Urinary bladder (tissue), 4 donors: ENCODE measurements around the gene CA14. TPM values are rescaled to one million over a fixed set of nuclear protein-coding genes. Genes with fewer than 3 reads are reported as not detected.
"Not testable (repeated sequence)": the region's sequence is repeated elsewhere in the genome, so short reads cannot be mapped to it uniquely, and the experiment has no call there.

Experiments
- DNase-seq: peaks from one replicate; pipeline ENCODE4 v3.0.0-alpha.2; 2015; ENCODE audit errors: extremely low spot score
- H3K27ac ChIP-seq: one replicate; pipeline ENCODE4 v1.5.1; 2013; ENCODE audit warnings: low read depth, mild to moderate bottlenecking, moderate library complexity
- H3K36me3 ChIP-seq: one replicate; pipeline ENCODE4 v1.6.1; 2013; ENCODE audit warnings: mild to moderate bottlenecking, moderate library complexity; ENCODE audit not compliant: insufficient read depth
- H3K4me1 ChIP-seq: one replicate; pipeline ENCODE4 v1.6.1; 2013; ENCODE audit warnings: mild to moderate bottlenecking, moderate library complexity; ENCODE audit not compliant: insufficient read depth
- H3K4me3 ChIP-seq: one replicate; pipeline ENCODE4 v1.5.1; 2013; ENCODE audit warnings: low read depth, low read length
- WGBS: extraction: QIAGEN DNeasy Blood & Tissue Kit; methylation state at CpG from one replicate; pipeline ENCODE4 v1.1.7; 2013; 5-methylcytosine and 5-hydroxymethylcytosine counted together
- polyA plus RNA-seq: library from polyadenylated mRNA; stranded (reverse); fragments of 200-250 nt; gene quantifications from one replicate; pipeline ENCODE4 v1.2.3, GENCODE V29; 2013
- total RNA-seq: library from RNA; depleted of rRNA; stranded (reverse); fragments of >200 nt; gene quantifications from one replicate; pipeline ENCODE4 v1.2.3, GENCODE V29; 2014
- donor health status: healthy with polysubstance abuse.
- donor health status: healthy.

Gene CA14
- total and polyA plus RNA-seq, 2 donors, result 0.37 to 1.9 TPM

DNA sequence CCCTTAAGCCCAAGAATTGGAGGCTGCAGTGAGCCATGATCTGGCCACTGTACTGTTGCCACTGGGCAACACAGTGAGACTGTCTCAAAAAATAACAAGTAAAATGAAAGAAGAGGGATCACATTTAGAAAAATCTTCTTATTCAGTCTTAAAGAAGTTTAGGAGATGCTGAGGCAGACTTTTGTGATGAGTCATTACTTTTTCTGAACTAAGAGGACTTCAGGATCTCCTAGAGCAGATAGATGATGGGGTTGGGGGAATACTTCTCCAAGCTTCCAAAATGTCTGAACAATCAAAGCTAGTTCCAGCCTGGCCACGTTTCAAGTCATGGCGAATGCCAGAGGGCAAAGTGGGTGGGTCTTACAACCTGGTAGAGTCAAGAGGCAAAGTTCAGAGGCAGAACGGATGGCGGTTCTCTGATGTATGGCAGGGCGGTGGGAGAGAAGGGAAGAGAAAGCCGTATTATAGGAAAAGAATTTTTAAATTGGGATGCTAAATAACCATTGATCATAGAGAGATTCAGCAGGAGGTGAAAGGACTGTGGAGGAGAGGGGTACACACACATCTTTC is 22.6 kb downstream of the CA14 start:
- no peak overlapping the region for H3K27ac ChIP-seq
- H3K4me1 ChIP-seq, result no peaks in the 10 kb centered on the region

GRCh38 chr1:150281221-150281757 is 23.7 kb downstream of the CA14 start:
- 1% methylated on average over 15 of the region's 15 CpGs for WGBS
- no peak for DNase-seq

More for the DNA sequence above, 22.6 kb downstream of the CA14 start:
- H3K36me3 ChIP-seq, result no peaks in the 10 kb centered on the region
- H3K4me3 ChIP-seq, result no peak overlapping the region
- 84% methylated on average over 6 of the region's 6 CpGs for WGBS
- DNase-seq, result no peak

DNA sequence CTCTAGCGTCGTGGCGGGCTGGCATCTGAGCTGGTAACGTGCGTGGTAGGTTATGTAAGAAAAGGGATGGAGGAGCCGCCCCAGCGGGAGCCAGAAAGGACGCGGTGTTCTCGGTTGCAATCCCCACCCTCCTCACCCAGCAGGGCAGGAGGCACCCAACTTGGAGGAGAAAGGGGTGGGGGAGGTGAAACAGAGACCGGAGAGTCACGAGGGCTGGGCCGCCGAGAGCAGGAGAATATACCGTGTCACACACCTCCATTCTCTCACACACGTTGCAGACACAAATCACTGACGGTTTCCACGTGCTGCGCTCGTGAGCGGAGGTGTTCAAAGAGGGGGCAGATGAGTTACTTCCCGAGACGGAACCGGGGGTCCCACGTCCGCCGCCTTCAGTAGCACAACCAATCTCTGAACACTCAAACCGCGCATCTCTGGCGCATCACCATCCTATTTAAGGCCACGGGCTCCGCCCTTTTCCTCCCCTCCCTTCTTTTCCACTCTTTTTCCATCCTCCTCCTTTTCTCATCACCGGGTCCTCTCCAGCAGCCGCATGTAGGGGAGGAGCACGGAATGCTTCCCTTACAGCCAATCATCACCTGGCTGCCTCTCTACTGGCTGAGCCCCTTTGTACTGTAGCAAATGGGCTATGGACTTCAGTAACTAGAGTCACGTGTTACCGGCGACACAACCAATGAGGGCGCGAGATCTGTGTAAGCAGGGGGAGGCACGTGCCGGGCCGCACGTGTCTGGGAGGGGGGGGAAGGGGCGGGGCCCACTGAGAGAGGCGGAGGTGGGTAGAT is 24.4 kb downstream of the CA14 start, which contains the start of gene CIART:
Gene CIART (plus strand): TSS at position 797 of the 800 bp plus-strand sequence. CDS start 714 bp downstream, outside the sequence.
- Histone ChIP-seq H3K4me1 (no peaks in the 10 kb centered on the region), H3K27ac (peak within 1 kb of the TSS; percentile 53), H3K4me3 (peak within 1 kb of the TSS; percentile 45), H3K36me3 (no peaks in the 10 kb centered on the region)
- WGBS, result under 1% methylated on average over 46 of the region's 46 CpGs
- DNase-seq, result peak; percentile 92

More at GRCh38 chr1:150281221-150281757, 23.7 kb downstream of the CA14 start:
- Histone ChIP-seq H3K4me1 (no peaks in the 10 kb centered on the region), H3K36me3 (no peaks in the 10 kb centered on the region), H3K4me3 (peak overlapping the region; percentile 45), H3K27ac (peak overlapping the region; percentile 53)

DNA sequence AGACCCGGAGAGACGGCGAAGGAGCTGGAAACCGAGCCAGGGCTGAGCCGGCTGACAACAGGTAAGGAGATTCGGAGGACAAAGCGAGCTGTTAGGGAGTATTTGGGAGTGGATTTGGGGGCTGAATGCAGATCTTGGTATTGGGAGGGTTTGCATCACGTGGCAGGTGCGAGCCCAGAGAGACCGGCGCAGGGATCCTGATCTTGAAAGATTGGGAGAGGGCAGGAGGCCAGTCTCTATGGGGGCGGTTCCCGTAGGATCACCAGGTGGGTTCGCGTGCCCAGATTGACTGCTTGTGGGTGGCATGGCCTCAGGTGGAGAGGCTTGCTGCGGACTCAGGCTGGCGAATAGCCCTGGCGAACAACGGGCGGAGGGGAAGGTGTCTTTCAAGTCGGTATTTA is 25.0 kb downstream of the CA14 start:
- no peak for DNase-seq
- Histone ChIP-seq H3K4me1 (no peaks in the 10 kb centered on the region), H3K36me3 (no peaks in the 10 kb centered on the region), H3K4me3 (peak overlapping the region; percentile 27), H3K27ac (peak overlapping the region; percentile 49)
- 2% methylated on average over 21 of the region's 21 CpGs for WGBS

GRCh38 chr1:150283260-150283659 is 25.7 kb downstream of the CA14 start:
- DNase-seq, result no peak
- Histone ChIP-seq H3K4me3 (no peak overlapping the region), H3K4me1 (no peaks in the 10 kb centered on the region), H3K36me3 (no peaks in the 10 kb centered on the region), H3K27ac (no peak overlapping the region)
- 83% methylated on average over 12 of the region's 12 CpGs for WGBS

GRCh38 chr1:150288382-150288781 is 30.8 kb downstream of the CA14 start:
- no peak overlapping the region for H3K27ac ChIP-seq
- H3K4me1 ChIP-seq, result no peaks in the 10 kb centered on the region

DNA sequence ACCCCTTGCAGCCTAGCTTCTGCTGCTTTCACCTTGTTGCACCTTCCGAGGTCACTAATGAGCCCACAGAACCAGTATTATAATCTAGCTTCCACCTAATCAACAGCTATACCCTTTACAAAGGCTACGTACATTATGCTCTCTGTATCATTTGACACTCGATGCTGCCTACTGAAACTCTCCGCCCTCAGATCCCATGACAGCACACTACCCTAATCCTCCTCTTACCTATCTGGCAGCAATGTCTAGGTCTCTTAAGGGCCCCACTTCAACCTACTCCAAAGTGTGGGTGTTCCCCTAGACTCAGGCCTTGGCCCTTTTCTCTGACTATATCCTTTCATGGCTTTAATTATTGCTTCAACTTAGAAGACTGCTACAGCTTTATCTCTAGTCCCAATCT is 31.2 kb downstream of the CA14 start:
- no peak for DNase-seq
- Histone ChIP-seq H3K4me1 (no peaks in the 10 kb centered on the region), H3K4me3 (no peak overlapping the region), H3K27ac (no peak overlapping the region), H3K36me3 (no peaks in the 10 kb centered on the region)
- 89% methylated on average over 4 of the region's 4 CpGs for WGBS

More at GRCh38 chr1:150288382-150288781, 30.8 kb downstream of the CA14 start:
- H3K4me3 ChIP-seq, result no peak overlapping the region
- WGBS, result 86% methylated on average over 1 of the region's 1 CpG
- DNase-seq, result no peak
- no peaks in the 10 kb centered on the region for H3K36me3 ChIP-seq

DNA sequence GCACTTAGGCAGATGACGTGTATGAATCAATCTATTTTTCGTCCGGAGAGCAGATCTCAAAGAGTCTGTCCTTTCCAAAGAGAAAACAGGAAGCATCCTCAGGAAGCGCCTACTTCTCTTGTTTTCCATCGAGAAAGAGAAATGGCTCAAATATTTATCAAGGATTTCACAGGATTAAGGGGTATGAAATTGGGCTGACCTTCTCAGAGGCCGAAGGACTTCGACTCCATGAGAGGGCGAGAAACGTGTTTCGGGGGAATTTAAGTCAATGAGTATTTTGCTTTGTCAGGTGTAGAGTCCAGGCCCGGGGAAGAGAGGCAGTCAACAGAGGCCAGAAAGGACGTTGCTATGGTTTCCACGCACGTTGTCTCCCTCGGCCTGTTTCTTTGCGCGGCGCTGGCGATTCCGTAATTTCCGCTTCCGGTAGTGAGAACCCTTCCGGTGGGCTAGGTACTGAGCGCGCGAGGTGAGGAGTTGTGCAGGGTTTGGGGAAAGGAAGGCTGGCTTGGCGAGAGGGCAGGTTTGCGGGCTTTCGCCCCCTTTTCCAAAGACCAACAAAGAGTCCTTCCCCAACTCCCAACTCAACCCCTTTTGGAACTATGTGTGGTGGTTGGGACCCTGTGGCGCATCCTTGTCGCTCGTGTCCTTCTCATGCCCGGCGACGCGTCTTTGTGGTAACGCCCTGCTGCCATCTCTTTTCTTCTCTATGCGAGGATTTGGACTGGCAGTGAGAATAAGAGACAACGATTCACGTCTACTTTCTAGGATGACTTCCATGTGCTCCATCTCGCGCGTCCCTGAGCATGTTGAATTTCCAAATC is 36.1 kb downstream of the CA14 start, which contains the start of gene MRPS21:
Gene MRPS21 (plus strand): TSS at position 429 of the 821 bp plus-strand sequence. CDS start 506 bp downstream, outside the sequence.
- H3K4me3 ChIP-seq, result peak within 1 kb of the TSS; percentile 57
- H3K27ac ChIP-seq, result peak within 1 kb of the TSS; percentile 49
- peak; percentile 95 for DNase-seq
- 5% methylated on average over 43 of the region's 43 CpGs for WGBS
- H3K36me3 ChIP-seq, result no peaks in the 10 kb centered on the region
- H3K4me1 ChIP-seq, result no peaks in the 10 kb centered on the region

DNA sequence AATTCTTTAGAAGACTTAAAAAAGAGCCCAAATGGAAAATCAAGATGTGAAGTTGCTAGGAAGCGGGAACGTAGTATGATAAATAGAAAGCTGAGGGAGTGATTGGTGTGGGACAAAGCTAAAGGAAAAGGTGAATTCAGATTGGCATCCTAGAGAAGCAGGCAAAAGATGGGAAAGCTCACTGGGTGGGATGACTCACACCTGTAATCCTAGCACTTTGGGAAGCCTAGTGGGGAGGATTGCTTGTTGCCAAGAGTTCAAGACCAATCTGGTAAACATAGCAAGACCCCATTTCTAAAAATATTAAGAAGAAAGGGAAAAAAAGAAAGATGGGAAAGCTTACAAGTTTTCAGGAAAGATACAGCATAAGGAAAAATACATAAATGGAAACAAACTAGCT is 37.9 kb downstream of the CA14 start:
- WGBS, result 94% methylated on average over 2 of the region's 2 CpGs
- peaks cover 2% of the 10 kb centered on the region for H3K36me3 ChIP-seq

GRCh38 chr1:150299716-150300115 is 42.1 kb downstream of the CA14 start:
- DNase-seq, result no peak
- H3K4me3 ChIP-seq, result no peak overlapping the region
- H3K36me3 ChIP-seq, result peaks cover 2% of the 10 kb centered on the region
- no peaks in the 10 kb centered on the region for H3K4me1 ChIP-seq
- WGBS, result 96% methylated on average over 3 of the region's 3 CpGs
- no peak overlapping the region for H3K27ac ChIP-seq

More for the DNA sequence above, 37.9 kb downstream of the CA14 start:
- Histone ChIP-seq H3K27ac (no peak overlapping the region), H3K4me3 (no peak overlapping the region), H3K4me1 (no peaks in the 10 kb centered on the region)
- DNase-seq, result no peak

GRCh38 chr1:150302338-150302737 is 44.8 kb downstream of the CA14 start:
- Histone ChIP-seq H3K4me1 (no peaks in the 10 kb centered on the region), H3K4me3 (no peak overlapping the region), H3K27ac (no peak overlapping the region), H3K36me3 (peaks cover 2% of the 10 kb centered on the region)
- DNase-seq, result no peak
- WGBS, result 86% methylated on average over 6 of the region's 6 CpGs

- H3K27ac ChIP-seq, result no peak overlapping the region
- peaks cover 2% of the 10 kb centered on the region for H3K36me3 ChIP-seq
- no peak for DNase-seq
- 81% methylated on average over 2 of the region's 2 CpGs for whole genome bisulfite sequencing
- H3K4me3 ChIP-seq, result no peak overlapping the region
- H3K4me1 ChIP-seq, result no peaks in the 10 kb centered on the region
Observed at GRCh38 chr1:150302902-150303301, 45.3 kb downstream of the CA14 start.

DNA sequence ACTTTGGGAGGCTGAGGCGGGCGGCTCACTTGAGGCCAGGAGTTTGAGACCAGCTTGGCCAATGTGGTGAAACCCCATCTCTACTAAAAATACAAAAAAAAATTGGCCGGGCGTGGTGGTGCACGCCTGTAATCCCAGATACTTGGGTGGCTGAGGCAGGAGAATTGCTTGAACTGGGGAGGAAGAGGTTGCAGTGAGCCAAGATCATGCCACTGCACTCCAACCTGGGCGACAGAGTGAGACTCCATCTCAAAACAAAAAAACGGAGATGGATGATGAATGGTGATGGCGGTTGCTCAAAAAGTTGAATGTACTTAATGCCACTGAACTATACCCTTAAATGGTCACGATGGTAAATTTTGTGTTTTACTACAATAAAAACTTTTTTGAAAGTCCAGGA is 51.0 kb downstream of the CA14 start:
- not testable (repeated sequence) for DNase-seq, H3K4me1 ChIP-seq, H3K27ac ChIP-seq, H3K36me3 ChIP-seq, H3K4me3 ChIP-seq
- WGBS, result 95% methylated on average over 9 of the region's 9 CpGs
